AG04449 (cell line): ENCODE data around the gene ZCCHC14.
"Not testable (repeated sequence)": the region's sequence is repeated elsewhere in the genome, so short reads cannot be mapped to it uniquely, and the experiment has no call there.

Experiments used
- CTCF ChIA-PET: fragments of 350-600 bp; formaldehyde crosslinking; extraction: SDS; loops from one replicate; lab custom pipeline; 2021; ENCODE audit warnings: antibody characterized with exemption; lab: Yijun Ruan, JAX
- POLR2A ChIA-PET: fragments of 400-600, 350-600 bp; formaldehyde crosslinking; extraction: SDS; loops from one replicate; lab custom pipeline; 2020; ENCODE audit warnings: antibody characterized with exemption, inconsistent platforms; lab: Yijun Ruan, JAX
- DNase-seq: peaks from one replicate; pipeline ENCODE4 v3.0.0-alpha.2; 2010; ENCODE audit warnings: low read depth, low spot score
- H3K4me3 ChIP-seq: 2 replicates; pipeline ENCODE4 v1.5.1; 2011; ENCODE audit warnings: low read depth, mild to moderate bottlenecking, control low read depth, low read length
- TF ChIP-seq, protein P1 (sequence below): IDR thresholded peaks from one replicate; pipeline ENCODE4 v1.5.1; 2011; ENCODE audit warnings: mild to moderate bottlenecking, moderate library complexity, low read length, control low read depth, inconsistent platforms; ENCODE audit not compliant: insufficient read depth; ENCODE audit errors: missing control alignments

ZCCHC14 gene

DNA sequence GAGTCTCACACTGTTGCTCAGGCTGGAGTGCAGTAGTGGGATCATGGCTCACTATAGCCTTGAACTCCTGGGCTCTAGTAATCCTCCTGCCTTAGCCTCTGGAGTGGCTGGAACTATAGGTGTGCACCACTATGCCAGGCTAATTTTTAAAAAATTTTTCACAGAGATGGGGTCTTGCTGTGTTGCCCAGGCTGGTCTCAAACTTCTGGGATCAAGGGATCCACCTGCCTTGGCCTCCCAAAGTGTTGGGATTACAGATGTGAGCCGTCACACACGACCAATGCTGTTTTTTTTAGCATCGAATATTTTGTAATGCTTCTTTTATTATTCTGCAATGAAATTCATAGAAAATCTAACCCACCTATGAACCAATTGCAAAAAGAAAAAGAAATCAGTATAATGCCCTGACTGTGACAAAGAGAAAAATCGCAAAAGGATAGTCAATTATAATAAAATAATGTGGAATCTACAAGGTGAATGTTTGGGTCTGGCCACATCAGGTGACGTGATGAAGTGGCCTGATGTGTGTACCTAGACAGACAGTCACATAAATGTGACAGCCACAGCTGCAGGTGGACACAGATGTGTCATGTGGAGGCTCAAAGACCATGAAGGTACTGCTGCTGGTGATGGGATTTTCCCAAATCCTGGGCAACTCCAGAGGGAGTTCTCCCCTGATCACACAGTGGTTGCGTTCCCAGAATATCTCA, 33.6 kb upstream of the ZCCHC14 start:
- TF ChIP-seq, protein P1, sequence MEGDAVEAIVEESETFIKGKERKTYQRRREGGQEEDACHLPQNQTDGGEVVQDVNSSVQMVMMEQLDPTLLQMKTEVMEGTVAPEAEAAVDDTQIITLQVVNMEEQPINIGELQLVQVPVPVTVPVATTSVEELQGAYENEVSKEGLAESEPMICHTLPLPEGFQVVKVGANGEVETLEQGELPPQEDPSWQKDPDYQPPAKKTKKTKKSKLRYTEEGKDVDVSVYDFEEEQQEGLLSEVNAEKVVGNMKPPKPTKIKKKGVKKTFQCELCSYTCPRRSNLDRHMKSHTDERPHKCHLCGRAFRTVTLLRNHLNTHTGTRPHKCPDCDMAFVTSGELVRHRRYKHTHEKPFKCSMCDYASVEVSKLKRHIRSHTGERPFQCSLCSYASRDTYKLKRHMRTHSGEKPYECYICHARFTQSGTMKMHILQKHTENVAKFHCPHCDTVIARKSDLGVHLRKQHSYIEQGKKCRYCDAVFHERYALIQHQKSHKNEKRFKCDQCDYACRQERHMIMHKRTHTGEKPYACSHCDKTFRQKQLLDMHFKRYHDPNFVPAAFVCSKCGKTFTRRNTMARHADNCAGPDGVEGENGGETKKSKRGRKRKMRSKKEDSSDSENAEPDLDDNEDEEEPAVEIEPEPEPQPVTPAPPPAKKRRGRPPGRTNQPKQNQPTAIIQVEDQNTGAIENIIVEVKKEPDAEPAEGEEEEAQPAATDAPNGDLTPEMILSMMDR, result no peak
- ChIA-PET POLR2A (no interaction called here), CTCF (no interaction called here)
- no peak overlapping the region for H3K4me3 ChIP-seq
- no peak for DNase-seq

DNA sequence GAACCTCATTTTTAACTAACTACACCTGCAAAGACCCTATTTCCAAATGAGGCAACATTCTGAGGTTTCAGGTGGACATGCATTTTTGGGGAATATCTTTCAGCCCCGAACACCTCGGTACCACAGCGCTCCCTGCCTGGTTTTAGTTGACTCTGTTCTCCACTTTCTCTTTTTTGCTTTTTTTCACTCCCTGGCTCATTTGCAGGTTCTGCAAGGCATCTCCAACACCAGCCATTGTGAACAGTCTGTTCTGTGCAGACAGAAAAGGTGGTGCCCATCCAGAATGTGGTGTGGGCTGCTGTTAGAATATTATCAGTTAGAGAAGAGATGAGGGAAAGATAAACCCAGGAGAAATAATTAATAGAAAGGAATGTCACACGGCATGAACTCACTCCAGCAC, 32.5 kb upstream of the ZCCHC14 start:
- ChIA-PET CTCF (no interaction called here), POLR2A (no interaction called here)
- no peak for DNase-seq
- no peak overlapping the region for H3K4me3 ChIP-seq
- TF ChIP-seq, protein P1, result no peak

- no peak for DNase-seq
- ChIA-PET CTCF (no interaction called here), POLR2A (no interaction called here)
- H3K4me3 ChIP-seq, result no peak overlapping the region
- TF ChIP-seq, protein P1, result no peak
These were observed 31.6 kb upstream of the ZCCHC14 start for GRCh38 chr16:87524407-87524806.

DNA sequence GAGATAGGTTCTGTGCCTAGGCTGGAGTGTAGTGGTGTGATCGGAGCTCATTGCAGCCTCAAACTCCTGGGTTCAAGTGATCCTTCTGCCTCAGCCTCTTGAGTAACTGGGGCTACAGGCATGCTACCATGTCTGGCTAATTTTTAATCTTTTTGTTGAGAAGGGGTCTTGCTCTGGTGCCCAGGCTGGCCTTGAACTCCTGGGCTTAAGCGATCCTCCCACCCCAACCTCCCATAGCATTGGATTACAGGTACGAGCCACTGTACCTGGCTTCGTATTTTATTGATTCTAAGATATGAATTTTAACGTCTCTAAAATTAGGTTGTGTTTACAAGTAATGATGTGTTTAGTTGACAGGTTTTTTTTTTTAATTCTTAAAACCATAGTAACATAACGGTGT, 30.8 kb upstream of the ZCCHC14 start:
- CTCF ChIA-PET, DNase-seq, POLR2A ChIA-PET, H3K4me3 ChIP-seq: not testable (repeated sequence)

DNA sequence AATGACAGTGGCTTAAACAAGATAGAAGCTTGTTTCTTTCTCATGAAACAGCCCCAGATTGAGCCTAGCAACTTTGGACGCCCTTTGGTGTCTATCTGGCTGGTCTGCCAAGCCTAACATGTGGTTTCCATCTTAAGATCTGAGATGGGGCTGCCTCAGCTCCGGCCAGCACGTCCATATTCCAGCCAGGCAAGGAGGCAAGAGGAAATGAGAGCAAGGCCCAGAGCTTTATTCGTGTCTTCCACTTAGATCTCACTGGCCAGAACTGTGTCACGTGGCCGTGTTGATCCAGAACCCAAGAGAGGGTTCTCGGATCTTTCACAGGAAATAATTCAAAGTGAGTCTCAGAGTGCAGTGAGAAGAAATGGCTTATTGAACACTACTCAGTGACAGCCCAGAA, 28.9 kb upstream of the ZCCHC14 start:
- not testable (repeated sequence) for H3K4me3 ChIP-seq, DNase-seq
- CTCF ChIA-PET, result interaction anchor here (1.4 kb wide), 1 partner anchor 13 kb away, joined by 4 read pairs; no protein-coding TSS in a partner anchor
- POLR2A ChIA-PET, result interaction anchor here (0.7 kb wide), 1 partner anchor 22 kb away, joined by 3 read pairs; no protein-coding TSS in a partner anchor

- CTCF ChIA-PET, result interaction anchor here (1.0 to 1.8 kb wide), 2 partner anchors 10 to 117 kb away, joined by 4 to 5 read pairs; no protein-coding TSS in a partner anchor
- H3K4me3 ChIP-seq, DNase-seq, POLR2A ChIA-PET: not testable (repeated sequence)
These were observed 26.3 kb upstream of the ZCCHC14 start for GRCh38 chr16:87519170-87519569.

DNA sequence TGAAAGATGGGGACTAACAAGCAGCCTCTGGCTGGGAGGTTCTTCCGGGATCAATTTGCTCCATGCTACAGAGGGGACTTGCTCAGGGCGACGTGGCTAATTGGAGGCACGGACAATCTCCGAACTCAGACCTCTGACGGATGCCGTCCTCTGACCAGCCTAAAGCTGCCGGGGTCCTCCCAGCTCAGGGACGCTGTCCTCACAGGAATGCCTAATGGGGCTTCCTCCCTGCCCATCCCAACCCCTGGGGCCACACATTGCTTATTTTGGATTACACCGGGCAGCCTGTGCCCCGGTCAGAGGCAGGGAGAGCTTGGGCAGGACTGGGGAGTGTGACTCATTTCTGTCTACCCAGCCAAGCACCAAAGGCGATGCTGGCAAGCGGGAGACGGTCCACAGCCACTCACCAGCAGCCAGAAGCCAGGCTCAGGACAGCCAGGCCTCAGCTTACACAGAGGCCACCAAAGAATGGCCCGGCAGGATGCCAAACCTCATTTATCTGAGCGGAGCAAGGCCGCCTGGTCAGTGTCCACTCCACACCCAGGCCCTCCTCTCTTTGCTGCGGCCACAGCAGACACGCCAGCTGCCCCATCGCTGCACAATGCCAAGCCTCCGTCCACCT, 25.7 kb upstream of the ZCCHC14 start:
- H3K4me3 ChIP-seq, POLR2A ChIA-PET, DNase-seq: not testable (repeated sequence)
- CTCF ChIA-PET, result interaction anchor here (1.0 to 1.8 kb wide), 2 partner anchors 11 to 118 kb away, joined by 4 to 5 read pairs; no protein-coding TSS in a partner anchor

GRCh38 chr16:87517610-87518429, 25.0 kb upstream of the ZCCHC14 start:
- CTCF ChIA-PET, POLR2A ChIA-PET, DNase-seq, H3K4me3 ChIP-seq: not testable (repeated sequence)
